COLO668 (cell line): ENCODE measurements around the gene ONECUT3.
"Not testable (repeated sequence)": the region's sequence is repeated elsewhere in the genome, so short reads cannot be mapped to it uniquely, and the experiment has no call there.

Source experiments
- DNase-seq: peaks from one replicate; lab custom pipeline; 2025; ENCODE audit not compliant: unreplicated experiment; lab: John Stamatoyannopoulos, UW

Gene ONECUT3

DNA sequence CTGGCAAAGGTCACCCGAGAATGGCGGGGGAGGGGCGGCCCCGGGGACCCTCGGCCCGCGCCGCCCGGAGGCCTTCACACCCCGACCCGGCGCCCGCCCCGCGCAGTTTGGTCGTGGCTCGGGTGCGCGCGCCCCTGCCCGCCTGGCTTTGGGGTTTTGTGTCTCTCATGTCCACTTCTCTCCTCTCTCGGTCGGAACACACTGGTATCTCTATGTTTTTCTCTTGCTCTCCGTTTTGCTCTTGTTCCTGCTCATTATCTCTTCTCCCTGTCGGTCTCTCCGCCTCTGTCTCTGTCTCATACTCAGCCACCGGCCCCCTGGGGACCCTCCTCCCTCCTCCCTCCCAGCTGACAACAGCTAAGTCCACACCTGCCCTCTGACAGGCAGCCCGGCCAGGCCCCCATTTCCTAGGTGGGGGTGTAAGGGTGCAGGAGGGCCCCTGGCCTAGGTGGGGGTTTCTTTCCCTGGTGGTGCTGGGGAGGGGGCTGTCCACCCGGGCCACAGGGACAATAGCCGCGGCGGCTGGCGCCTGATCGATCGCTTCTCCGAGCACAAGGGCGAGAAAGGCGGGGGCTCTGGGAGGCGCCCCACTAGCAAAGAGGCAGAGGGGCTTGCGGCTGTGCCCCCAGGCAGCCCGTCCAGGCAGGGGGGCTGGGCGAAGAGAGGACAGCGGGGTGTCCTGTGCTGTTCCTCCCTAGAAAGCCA, 2.3 kb downstream of the ONECUT3 start:
- DNase-seq, result no peak

DNA sequence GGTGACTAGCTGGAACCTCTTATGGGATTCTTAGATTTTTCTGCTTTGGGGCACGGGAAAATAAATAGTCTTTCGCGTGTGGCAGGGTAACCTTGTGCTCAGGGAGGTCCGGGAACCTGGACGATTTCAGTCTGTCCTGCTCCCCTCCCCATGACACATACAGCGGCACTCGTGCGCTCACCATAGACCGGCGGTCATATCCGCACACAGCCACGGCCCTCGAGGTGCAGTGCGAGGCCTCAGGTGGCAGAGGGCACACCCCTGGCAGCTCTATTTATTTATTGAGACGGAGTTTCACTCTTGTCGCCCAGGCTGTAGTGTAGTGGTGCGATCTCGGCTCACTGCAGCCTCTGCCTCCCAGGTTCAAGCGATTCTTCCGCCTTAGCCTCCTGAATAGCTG, 3.0 kb downstream of the ONECUT3 start:
- DNase-seq, result no peak

GRCh38 chr19:1756705-1757465, 3.6 kb downstream of the ONECUT3 start:
- no peak for DNase-seq

DNA sequence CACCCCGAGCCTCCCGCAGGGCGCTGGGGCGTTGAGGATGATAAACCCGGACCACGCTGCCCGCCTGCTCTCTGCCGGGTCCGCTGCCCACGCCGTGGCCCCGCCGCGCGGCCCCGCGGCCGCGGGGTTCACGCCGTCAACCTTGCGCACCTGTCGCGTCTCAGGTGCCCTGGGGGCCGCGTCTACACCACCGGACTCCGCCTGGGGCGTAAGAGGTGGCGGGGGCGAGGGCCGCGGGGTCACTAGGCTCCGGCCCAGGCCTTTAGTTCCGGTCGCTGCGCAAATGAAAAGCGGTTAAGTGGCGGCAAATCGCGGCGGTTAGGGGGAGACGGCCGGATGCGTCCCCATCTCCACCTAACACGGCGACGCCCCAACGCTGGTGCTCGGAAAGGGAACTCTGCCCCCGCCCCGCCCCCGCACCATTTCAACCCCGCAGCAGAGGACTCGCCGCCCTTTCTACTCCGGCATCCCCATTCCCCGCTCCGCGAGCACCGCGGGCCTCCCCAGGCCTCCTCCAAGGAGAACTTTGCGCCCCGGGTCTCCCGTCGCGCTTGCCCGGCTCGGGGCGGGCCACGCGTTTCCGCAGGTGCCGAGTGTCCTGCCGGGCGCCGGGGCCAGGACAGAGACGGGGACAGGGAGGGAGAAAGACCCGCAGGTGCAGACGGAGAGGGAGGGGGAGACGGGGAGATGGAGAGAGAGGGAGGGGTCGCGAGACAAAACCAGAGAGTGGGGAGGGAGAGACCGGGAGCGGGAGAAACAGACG, 4.3 kb downstream of the ONECUT3 start:
- DNase-seq, result no peak

GRCh38 chr19:1758231-1758577, 4.9 kb downstream of the ONECUT3 start:
- no peak for DNase-seq

DNA sequence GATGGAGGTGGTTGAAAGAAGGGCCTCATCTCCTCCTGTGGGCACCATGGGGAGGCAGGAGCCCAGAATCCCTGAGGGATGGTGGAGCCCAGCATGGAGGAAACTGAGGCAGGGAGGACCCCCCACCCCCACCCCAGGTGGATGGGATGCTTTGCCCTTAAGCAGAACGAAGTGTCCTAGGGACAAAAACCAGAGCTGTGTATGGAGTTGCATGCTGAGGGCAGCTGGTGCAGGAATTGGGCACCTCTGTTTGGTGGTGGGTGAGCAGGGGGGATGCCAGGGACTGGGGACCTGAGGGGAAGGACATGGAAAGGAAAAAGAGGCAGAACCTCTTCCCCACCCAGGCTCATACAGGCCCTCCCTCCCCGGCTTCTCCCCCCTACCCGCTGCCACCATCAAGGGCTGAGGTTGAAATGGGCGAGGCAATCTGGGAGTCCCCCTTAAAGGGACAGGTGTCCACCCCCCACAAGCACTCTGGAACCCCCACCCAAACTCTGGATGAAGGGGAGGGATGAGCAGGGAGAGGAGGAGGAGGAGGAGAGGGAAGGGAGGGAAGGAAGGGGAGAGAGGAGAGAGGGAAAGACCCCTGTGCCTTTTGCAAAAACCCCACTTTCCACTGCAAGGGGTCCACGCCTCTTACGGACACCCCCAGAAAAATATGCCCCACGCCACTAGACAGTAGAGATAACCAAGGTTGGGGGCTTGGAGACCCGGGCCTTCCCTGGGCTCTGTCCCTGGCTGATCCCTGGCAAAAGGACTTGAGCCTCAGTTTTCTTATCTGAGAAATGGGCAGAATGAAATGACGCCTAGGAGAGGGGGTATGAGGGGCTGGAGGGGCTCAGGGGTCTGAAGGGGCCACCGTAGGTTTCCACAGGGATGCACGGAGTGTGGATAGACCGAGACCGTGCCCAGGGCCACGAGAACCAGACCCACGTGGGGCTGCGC, 5.9 kb downstream of the ONECUT3 start:
- no peak for DNase-seq

DNA sequence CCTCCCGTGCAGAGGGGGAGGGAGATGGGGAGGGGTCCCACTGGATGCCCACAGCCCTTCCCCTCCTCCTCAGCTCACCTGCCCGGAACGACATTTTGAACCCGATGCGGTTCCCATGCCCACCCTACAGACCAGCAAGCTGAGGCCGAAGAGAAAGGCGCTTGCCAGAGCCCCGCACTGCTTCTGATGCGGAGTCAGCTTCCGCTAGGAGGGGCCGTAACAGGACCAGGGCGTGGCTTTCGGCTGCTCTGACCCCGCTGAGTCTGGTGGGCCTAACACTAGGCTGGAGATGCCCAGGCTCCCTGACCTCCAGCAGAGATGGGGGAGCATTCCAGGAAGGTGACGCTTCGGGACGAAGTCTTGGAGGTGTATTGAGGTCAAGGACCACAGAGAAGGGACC, 6.7 kb downstream of the ONECUT3 start:
- DNase-seq, result no peak

- not testable (repeated sequence) for DNase-seq
Observed at GRCh38 chr19:1760786-1761527, 7.7 kb downstream of the ONECUT3 start.

GRCh38 chr19:1761528-1762242, 8.4 kb downstream of the ONECUT3 start:
- DNase-seq, result no peak

DNA sequence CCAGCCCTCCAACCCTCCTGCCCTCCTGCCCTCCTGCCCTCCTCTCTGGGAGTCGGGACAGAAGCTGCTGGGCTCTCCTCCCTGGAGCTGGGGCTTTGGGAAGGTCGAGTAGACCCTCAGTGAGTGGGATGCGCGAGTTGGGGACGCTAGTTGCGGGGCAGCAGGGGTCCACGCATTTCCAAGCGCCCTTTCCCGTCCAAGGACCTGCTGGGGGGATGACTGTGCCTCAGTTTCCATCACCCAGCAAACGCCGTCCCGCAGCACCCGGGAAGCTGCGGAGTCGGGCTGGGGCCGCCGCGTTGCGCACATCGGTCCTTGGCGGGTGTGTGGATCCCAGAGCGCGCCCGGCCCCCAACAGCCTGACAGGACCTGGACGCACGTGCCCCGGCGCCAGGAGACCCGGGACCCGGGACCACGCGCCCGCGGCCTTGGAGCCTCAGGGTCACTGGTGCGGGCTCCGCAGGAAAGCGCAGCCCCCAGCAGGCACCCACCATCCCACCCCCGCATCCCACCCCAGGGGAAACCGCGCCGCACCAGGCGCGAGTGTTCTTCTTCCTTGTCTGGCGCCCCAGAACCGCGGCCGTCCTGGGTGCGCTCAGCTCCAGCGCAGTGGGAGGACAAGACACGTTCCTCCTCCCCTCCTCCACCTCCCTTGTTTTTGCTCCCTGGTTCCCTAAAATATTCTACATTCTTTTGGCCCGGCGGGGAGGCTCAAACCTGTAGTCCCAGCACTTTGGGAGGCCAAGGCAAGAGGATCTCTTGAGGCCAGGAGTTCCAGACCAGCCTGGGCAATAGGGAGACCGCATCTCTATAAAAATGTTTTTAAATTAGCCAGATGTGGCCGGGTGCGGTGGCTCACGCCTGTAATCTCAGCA, 9.2 kb downstream of the ONECUT3 start:
- DNase-seq, result no peak

DNA sequence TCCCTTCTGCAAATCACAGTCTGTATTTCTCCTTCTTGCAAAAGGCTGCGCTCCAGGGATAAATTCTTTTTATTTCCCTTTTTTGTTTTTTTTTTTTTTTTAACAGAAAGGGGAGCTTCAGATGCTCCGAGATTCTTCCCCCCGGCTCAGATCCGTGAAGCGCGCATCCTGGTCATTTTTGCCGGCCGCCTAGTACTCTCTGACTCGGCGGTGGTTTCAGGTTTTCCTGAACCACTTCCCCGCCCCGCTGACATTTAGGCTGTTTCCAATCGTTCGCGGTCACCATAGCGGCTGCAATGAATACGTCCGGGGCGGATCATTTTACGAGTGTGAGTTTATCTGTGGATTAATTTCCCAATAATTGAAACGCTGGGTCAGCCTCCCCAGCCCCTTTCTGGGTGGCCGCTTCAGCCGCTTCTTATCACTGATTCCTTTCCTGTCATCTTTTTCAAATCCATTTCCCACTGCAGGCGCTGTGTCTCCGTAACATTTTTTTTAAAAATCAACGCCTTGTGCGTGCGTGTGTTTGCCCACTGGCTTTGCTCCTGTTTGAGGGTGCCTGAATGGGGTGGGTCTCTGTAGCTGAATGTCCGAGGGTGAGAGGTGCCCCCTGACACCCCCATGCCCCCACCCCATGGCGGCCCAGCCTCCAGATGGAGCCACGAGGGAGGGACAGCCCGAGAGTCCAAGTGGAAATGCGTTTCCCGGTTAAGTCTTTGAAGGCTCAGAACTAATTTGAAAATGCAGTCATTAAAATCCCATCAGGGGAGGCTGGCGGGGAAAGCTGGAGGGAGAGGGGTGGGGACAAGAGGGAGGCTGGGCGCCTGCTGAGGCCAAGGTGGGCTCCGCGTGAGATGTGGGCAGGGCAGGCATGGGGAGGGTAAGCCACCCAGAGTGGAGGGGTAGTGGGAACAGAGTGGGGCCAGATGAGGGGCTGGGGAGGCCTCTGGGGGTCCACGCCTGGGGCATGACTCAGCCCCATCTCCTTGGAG, 10.6 kb downstream of the ONECUT3 start:
- no peak for DNase-seq

- no peak for DNase-seq
Observed at GRCh38 chr19:1764729-1765128, 11.4 kb downstream of the ONECUT3 start.

- no peak for DNase-seq
Observed at GRCh38 chr19:1765232-1765903, 12.1 kb downstream of the ONECUT3 start.

DNA sequence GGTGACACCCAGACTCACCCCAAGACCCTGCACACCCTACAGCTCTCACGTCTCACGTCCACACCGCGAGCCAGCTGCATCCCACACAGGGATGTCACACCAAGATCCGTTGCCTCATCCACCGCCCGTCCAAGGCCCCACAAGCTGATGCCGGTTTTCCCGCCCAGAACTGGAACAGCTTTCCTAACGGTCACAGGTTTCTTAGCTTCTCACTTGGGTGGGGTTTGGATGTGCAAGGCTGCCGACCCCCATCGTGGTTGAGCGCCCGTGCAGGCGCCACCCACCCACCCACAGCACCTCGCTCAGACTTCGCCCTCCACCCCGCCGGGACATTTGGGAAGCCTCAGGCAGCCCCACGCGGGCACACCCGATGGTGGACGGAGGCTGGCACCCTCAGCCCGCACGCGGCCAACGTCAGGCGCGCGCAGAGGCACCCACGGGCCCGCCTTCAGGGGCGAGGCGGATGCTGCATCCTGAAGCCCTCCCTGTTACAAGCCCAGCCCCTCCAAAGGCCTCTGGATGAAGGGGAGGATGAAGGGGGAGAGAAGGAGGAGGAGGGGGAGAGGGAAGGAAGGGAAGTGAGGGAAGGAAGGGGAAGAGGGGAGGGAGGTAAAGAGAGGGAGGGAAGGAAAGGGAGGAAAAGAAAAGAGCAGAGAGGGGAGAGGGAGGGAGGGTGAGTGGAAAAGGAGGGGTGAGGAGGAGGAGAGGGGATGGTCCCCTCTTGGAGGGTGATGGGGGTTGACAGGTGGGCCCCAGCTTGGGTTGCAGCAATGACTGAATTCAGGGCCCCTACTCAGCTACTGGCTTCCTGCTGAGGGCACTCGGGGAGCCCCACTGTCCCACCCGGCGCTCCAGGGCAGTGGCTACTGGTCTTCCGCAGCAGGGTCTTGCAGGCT, 12.8 kb downstream of the ONECUT3 start:
- no peak for DNase-seq

DNA sequence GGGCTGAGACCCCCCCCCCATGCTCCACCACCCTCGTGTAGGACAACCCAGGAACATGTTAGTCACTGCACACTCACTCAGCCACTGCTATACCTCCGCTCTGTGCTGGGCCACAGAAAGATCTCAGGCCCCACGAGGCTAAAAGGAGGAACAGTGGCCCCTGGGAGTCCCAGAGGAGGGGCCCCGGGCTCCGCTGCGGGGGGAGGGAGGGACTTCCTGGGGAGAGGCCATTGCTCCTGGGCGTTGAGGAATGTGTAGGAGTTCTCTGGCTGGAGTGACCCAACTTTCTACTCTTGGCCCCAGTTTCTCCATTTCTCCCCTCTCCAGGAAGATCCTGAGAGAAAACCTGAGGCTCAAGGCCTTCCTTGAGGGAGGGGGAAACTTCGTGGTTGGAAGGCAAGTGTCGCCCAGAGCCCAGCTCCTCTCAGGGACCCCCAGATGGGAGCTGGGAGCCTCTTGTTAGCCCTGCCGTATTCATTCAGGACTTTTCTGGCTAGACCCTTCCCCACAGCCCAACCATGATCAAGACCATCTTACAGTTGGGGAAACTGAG, 13.6 kb downstream of the ONECUT3 start:
- DNase-seq, result no peak
